ENCODE data around the gene TMEM191C.
"Not testable (repeated sequence)": the region's sequence is repeated elsewhere in the genome, so short reads cannot be mapped to it uniquely, and the experiment has no call there.

- not testable (repeated sequence) for TF ChIP-seq CTCF (conservative IDR thresholded peaks at IDR 0.05; ENCODE audit: low read depth, low read length); EZH2 (IDR thresholded peaks at IDR 0.05; ENCODE audit: borderline replicate concordance, low read depth, low read length, poor library complexity, severe bottlenecking)
These were observed 32.6 kb upstream of the TMEM191C start for GRCh38 chr22:21434378-21435233.

Measured in A673 (cell line).